H1 (cell line): ENCODE measurements around the gene ZNF83. TPM values are rescaled to one million over a fixed set of nuclear protein-coding genes. Genes with fewer than 3 reads are reported as not detected.

Experiments
- CTCF ChIA-PET: fragments of 300-600 bp; sonication (Branson Sonifier 250); formaldehyde crosslinking; loops from one replicate; lab custom pipeline; 2021; ENCODE audit not compliant: partially characterized antibody; lab: Charles Lee
- POLR2A ChIA-PET: fragments of 300-600 bp; sonication (Branson Sonifier 250); formaldehyde crosslinking; loops from one replicate; lab custom pipeline; 2021; ENCODE audit warnings: inconsistent platforms; ENCODE audit not compliant: partially characterized antibody; lab: Charles Lee
- DNase-seq, 2 experiments: peaks; one replicate each; pipeline versions ENCODE4 v3.0.0 to v3.0.0-alpha.2; 2010 to 2022; ENCODE audit warnings: low spot score in 2 of 2, low read depth in 1 of 2, mixed read lengths in 1 of 2
- FAIRE-seq: peaks from 2 replicates; lab custom pipeline; 2011; peaks lifted over from hg19 to GRCh38; lab: Jason Lieb, UNC
- H2AFZ ChIP-seq: 2 replicates; pipeline ENCODE4 v1.8.1; 2012; ENCODE audit warnings: low read length, inconsistent platforms
- H2AK5ac ChIP-seq: 2 replicates; pipeline ENCODE4 v1.6.1; 2013; ENCODE audit warnings: low read depth, low read length
- H2BK120ac ChIP-seq: replicated peaks from 2 replicates; pipeline ENCODE3; 2013; ENCODE audit warnings: low read depth, low read length, inconsistent platforms
- H2BK12ac ChIP-seq: 2 replicates; pipeline ENCODE4 v1.6.1; 2013; ENCODE audit warnings: low read depth, low read length
- H2BK15ac ChIP-seq: 2 replicates; pipeline ENCODE4 v1.6.1; 2013; ENCODE audit warnings: low read length
- H2BK20ac ChIP-seq: 2 replicates; pipeline ENCODE4 v1.6.1; 2013; ENCODE audit warnings: low read length
- H2BK5ac ChIP-seq: 2 replicates; pipeline ENCODE4 v1.6.1; 2013; ENCODE audit warnings: low read depth, low read length
- H3K14ac ChIP-seq: 2 replicates; pipeline ENCODE4 v1.6.1; 2013; ENCODE audit warnings: inconsistent platforms; ENCODE audit not compliant: insufficient read length
- H3K18ac ChIP-seq: 2 replicates; pipeline ENCODE4 v1.6.1; 2013; ENCODE audit warnings: low read length; ENCODE audit errors: extremely low read depth
- H3K23ac ChIP-seq: 2 replicates; pipeline ENCODE4 v1.6.1; 2013; ENCODE audit warnings: inconsistent platforms; ENCODE audit not compliant: insufficient read length
- H3K23me2 ChIP-seq: 2 replicates; pipeline ENCODE4 v1.6.1; 2013; ENCODE audit warnings: low read depth, low read length
- H3K27ac ChIP-seq: 2 replicates; pipeline ENCODE4 v1.6.1; 2011; ENCODE audit warnings: low read depth, low read length, inconsistent platforms
- H3K27me3 ChIP-seq, 4 experiments: replicated peaks in 1 of 4; 1 replicate in 1 of 4; 2 replicates in 3 of 4; pipeline versions ENCODE4 v1.6.1 to v1.8.1; 2011 to 2013; ENCODE audit warnings: low read length in 3 of 4, mild to moderate bottlenecking in 3 of 4, inconsistent platforms in 2 of 4, mixed read lengths in 2 of 4, moderate library complexity in 1 of 4; ENCODE audit not compliant: control insufficient read depth in 3 of 4, insufficient read depth in 3 of 4; ENCODE audit errors: extremely low read depth in 1 of 4
- H3K36me3 ChIP-seq, 4 experiments: 2 replicates each; pipeline versions ENCODE4 v1.6.1 to v1.8.1; 2011 to 2013; ENCODE audit warnings: mild to moderate bottlenecking in 4 of 4, low read length in 3 of 4, moderate library complexity in 2 of 4, control low read depth in 1 of 4, inconsistent platforms in 1 of 4; ENCODE audit not compliant: insufficient read depth in 4 of 4, control insufficient read depth in 2 of 4
- H3K4ac ChIP-seq: replicated peaks from 2 replicates; pipeline ENCODE3; 2013; ENCODE audit warnings: low read length, low read depth, mixed read lengths, inconsistent platforms; ENCODE audit not compliant: insufficient read length
- H3K4me1 ChIP-seq, 4 experiments: replicated peaks in 1 of 4; 1 replicate in 1 of 4; 2 replicates in 3 of 4; pipeline versions ENCODE4 v1.6.1 to v1.8.1; 2011 to 2013; ENCODE audit warnings: low read length in 3 of 4, inconsistent platforms in 2 of 4, mixed read lengths in 1 of 4; ENCODE audit not compliant: insufficient read depth in 4 of 4, control insufficient read depth in 3 of 4
- H3K4me2 ChIP-seq, 2 experiments: 2 replicates each; pipeline versions ENCODE4 v1.6.1 to v1.8.1; 2011 to 2013; ENCODE audit warnings: low read depth in 2 of 2, low read length in 2 of 2, control low read depth in 1 of 2, inconsistent platforms in 1 of 2, mild to moderate bottlenecking in 1 of 2; ENCODE audit not compliant: insufficient read depth in 1 of 2
- H3K4me3 ChIP-seq, 4 experiments: fragments of 200-600, 300-600 bp in 1 of 4; sonication (generic), shearing (Covaris generic), sonication (Bioruptor Twin) in 1 of 4; 2 replicates each; pipeline versions ENCODE4 v1.5.1 to v1.8.1; 2011 to 2016; ENCODE audit warnings: low read length in 4 of 4, low read depth in 3 of 4, control low read depth in 2 of 4, inconsistent platforms in 2 of 4, mild to moderate bottlenecking in 2 of 4, mixed read lengths in 1 of 4, moderate library complexity in 1 of 4; ENCODE audit not compliant: insufficient read depth in 2 of 4; ENCODE audit errors: extremely low read depth in 1 of 4
- H3K56ac ChIP-seq: replicated peaks from 2 replicates; pipeline ENCODE3; 2013; ENCODE audit warnings: low read depth, mild to moderate bottlenecking, mixed read lengths, low read length, inconsistent platforms; ENCODE audit not compliant: insufficient read length
- H3K79me1 ChIP-seq: 2 replicates; pipeline ENCODE4 v1.6.1; 2013; ENCODE audit warnings: low read depth, low read length, control low read depth
- H3K79me2 ChIP-seq, 2 experiments: 2 replicates each; pipeline versions ENCODE4 v1.6.1 to v1.8.1; 2012 to 2013; ENCODE audit warnings: low read length in 2 of 2, mild to moderate bottlenecking in 2 of 2, inconsistent platforms in 1 of 2; ENCODE audit not compliant: insufficient read depth in 2 of 2, control insufficient read depth in 1 of 2
- H3K9ac ChIP-seq, 4 experiments: replicated peaks in 1 of 4; 1 replicate in 1 of 4; 2 replicates in 3 of 4; pipeline versions ENCODE4 v1.6.1 to v1.8.1; 2011 to 2013; ENCODE audit warnings: low read depth in 3 of 4, low read length in 3 of 4, control low read depth in 2 of 4, mild to moderate bottlenecking in 2 of 4, moderate library complexity in 2 of 4, inconsistent platforms in 1 of 4; ENCODE audit errors: extremely low read depth in 1 of 4
- H3K9me3 ChIP-seq, 2 experiments: 2 replicates each; pipeline versions ENCODE4 v1.6.1 to v1.8.1; 2012 to 2013; ENCODE audit warnings: mild to moderate bottlenecking in 2 of 2, moderate library complexity in 2 of 2, control low read depth in 1 of 2, inconsistent platforms in 1 of 2, low read depth in 1 of 2, low read length in 1 of 2, mixed read lengths in 1 of 2; ENCODE audit not compliant: insufficient read depth in 2 of 2
- H4K20me1 ChIP-seq, 2 experiments: replicated peaks in 1 of 2; 2 replicates each; pipeline versions ENCODE3 to v1.8.1; 2011 to 2013; ENCODE audit warnings: inconsistent platforms in 2 of 2, low read length in 2 of 2, mild to moderate bottlenecking in 1 of 2; ENCODE audit not compliant: insufficient read depth in 2 of 2, control insufficient read depth in 1 of 2
- H4K5ac ChIP-seq: 2 replicates; pipeline ENCODE4 v1.6.1; 2013; ENCODE audit warnings: low read length, low read depth, mixed read lengths, inconsistent platforms; ENCODE audit not compliant: insufficient read length
- H4K8ac ChIP-seq: 2 replicates; pipeline ENCODE4 v1.8.0; 2013; ENCODE audit warnings: mild to moderate bottlenecking, moderate library complexity, low read length, inconsistent platforms; ENCODE audit not compliant: insufficient read depth; ENCODE audit errors: extremely low read depth
- H4K91ac ChIP-seq: replicated peaks from 2 replicates; pipeline ENCODE3; 2013; ENCODE audit warnings: low read length, mixed read lengths, inconsistent platforms; ENCODE audit not compliant: insufficient read length
- BCL11A ChIP-seq, 2 experiments: IDR thresholded peaks; one replicate each; pipeline ENCODE4 v1.6.1; 2011; ENCODE audit warnings: low read depth in 2 of 2, low read length in 2 of 2, mild to moderate bottlenecking in 2 of 2
- CREB1 ChIP-seq: IDR thresholded peaks from 2 replicates; pipeline ENCODE4 v1.6.1; 2012; ENCODE audit warnings: inconsistent platforms
- CTBP2 ChIP-seq: IDR thresholded peaks from 2 replicates; pipeline ENCODE4 v1.7.0; 2011; ENCODE audit warnings: borderline replicate concordance, mild to moderate bottlenecking, moderate library complexity, mixed read lengths, low read length; ENCODE audit not compliant: insufficient read depth, insufficient read length
- EGR1 ChIP-seq: IDR thresholded peaks from 2 replicates; pipeline ENCODE4 v1.6.1; 2011; ENCODE audit warnings: low read depth, low read length, borderline replicate concordance
- EZH2 ChIP-seq: fragments of 200-600 bp; sonication (generic); IDR thresholded peaks from 2 replicates; pipeline ENCODE4 v1.7.1; 2012; ENCODE audit warnings: low read depth, mild to moderate bottlenecking, moderate library complexity, low read length, inconsistent platforms; ENCODE audit not compliant: severe bottlenecking
- GABPA ChIP-seq: IDR thresholded peaks from 2 replicates; pipeline ENCODE4 v1.6.1; 2011; ENCODE audit warnings: mild to moderate bottlenecking, low read length, moderate library complexity, borderline replicate concordance; ENCODE audit not compliant: insufficient read depth
- HDAC6 ChIP-seq: IDR thresholded peaks from one replicate; pipeline ENCODE4 v1.7.1; 2012; ENCODE audit warnings: low read depth, mild to moderate bottlenecking, inconsistent platforms, low read length, moderate library complexity
- KDM1A ChIP-seq: fragments of 200-600, 300-600 bp; sonication (generic); IDR thresholded peaks from 2 replicates; pipeline ENCODE4 v1.7.1; 2016; ENCODE audit warnings: mild to moderate bottlenecking, low read length, borderline replicate concordance
- MAFK ChIP-seq: IDR thresholded peaks from 2 replicates; pipeline ENCODE4 v1.6.1; 2012; ENCODE audit warnings: low read depth, mild to moderate bottlenecking, improper control_type of control experiment, low read length
- NANOG ChIP-seq: IDR thresholded peaks from 2 replicates; pipeline ENCODE4 v1.6.1; 2011; ENCODE audit warnings: low read length, low read depth, mild to moderate bottlenecking, inconsistent platforms; ENCODE audit not compliant: insufficient read depth, poor library complexity, severe bottlenecking
- RXRA ChIP-seq: IDR thresholded peaks from 2 replicates; pipeline ENCODE4 v1.6.1; 2011; ENCODE audit warnings: low read depth, mild to moderate bottlenecking, low read length, moderate library complexity; ENCODE audit not compliant: insufficient read depth
- SP1 ChIP-seq: IDR thresholded peaks from 2 replicates; pipeline ENCODE4 v1.6.1; 2011; ENCODE audit warnings: low read depth, low read length
- TEAD4 ChIP-seq: IDR thresholded peaks from 2 replicates; pipeline ENCODE4 v1.6.1; 2012; ENCODE audit warnings: low read depth, low read length, inconsistent platforms, mixed read lengths
- WGBS, 2 experiments: shearing (Covaris generic) in 1 of 2; methylation state at CpG; one replicate each; pipeline versions ENCODE4 v1.1.6 to v1.1.7; 2013 to 2015; ENCODE audit warnings: low lambda C conversion rate in 2 of 2, mixed read lengths in 2 of 2, inconsistent platforms in 1 of 2, low coverage in 1 of 2, missing lambda C conversion rate in 1 of 2; ENCODE audit not compliant: insufficient replicate concordance in 2 of 2, insufficient coverage in 1 of 2, insufficient read length in 1 of 2; ENCODE audit errors: extremely low coverage in 1 of 2, missing lambda C conversion rate in 1 of 2; 5-methylcytosine and 5-hydroxymethylcytosine counted together
- polyA plus RNA-seq, 7 experiments: library from polyadenylated mRNA; depleted of rRNA in 3 of 7; stranded (reverse) in 5 of 7; unstranded in 2 of 7; fragments of >200 nt in 5 of 7; fragments of 200-250 nt in 2 of 7; gene quantifications; 1 replicate in 5 of 7; 2 replicates in 1 of 7; 4 replicates in 1 of 7; pipeline versions ENCODE4 v1.2.1 to v1.2.3, GENCODE V29; 2011 to 2013; ENCODE audit warnings: missing spikeins in 2 of 7, mixed read lengths in 2 of 7
- total RNA-seq: library from RNA; stranded (reverse); fragmentation: NEBNext Ultra II Directional; extraction: Animal tissue kit (Norgen Biotek cat#: 25700); gene quantifications from 2 replicates; pipeline ENCODE4 v1.2.1, GENCODE V29; 2021
- TF ChIP-seq, protein P1 (sequence below): IDR thresholded peaks from 2 replicates; pipeline ENCODE4 v1.6.1; 2011; ENCODE audit warnings: low read length, improper control_type of control experiment

The ZNF83 gene
- total and polyA plus RNA-seq, 2 of the 8 experiments (the other 6 are each of a cell fraction or from before 2014, with no cell fraction given) = 13.2 to 19.4 TPM

DNA sequence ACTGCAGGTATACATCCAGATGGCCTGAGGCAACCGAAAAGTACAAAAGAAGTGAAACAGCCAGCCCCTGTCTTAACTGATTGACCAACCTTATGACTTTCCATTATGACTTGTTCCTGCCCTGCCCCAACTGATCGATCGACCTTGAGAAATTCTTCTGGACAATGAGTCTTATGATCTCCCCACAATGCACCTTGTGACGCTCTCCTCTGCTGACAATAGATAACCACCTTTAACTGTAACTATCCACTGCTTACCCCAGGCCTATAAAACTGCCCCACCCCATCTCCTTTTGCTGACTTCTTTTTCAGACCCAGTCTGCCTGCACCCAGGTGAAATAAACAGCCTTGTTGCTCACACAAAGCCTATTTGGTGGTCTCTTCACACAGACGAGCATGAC, 11.2 kb downstream of the ZNF83 start:
- Histone ChIP-seq H3K4me3 (no peak overlapping the region), H3K9me3 (peaks cover 7% of the 10 kb centered on the region in 2 experiments; a peak in 3 of 4 replicates), H2BK20ac (no peak overlapping the region), H3K23me2 (peaks cover 2% of the 10 kb centered on the region; the same call in 1 of the 2 replicates), H3K79me1 (no peaks in the 10 kb centered on the region), H4K91ac (no peak overlapping the region), H3K4me2 (no peak overlapping the region), H3K18ac (no peak overlapping the region), H4K20me1 (no peaks in the 10 kb centered on the region), H3K56ac (no peak overlapping the region), H3K27me3 (no peaks in the 10 kb centered on the region), H3K23ac (no peak overlapping the region), H3K36me3 (peaks cover 0 to 36% (median 7%) of the 10 kb centered on the region in 4 experiments; a peak in 4 of 8 replicates), H2BK120ac (no peak overlapping the region), H2BK5ac (no peak overlapping the region), H3K14ac (no peak overlapping the region), H3K27ac (no peak overlapping the region), H2AK5ac (no peak overlapping the region), H3K9ac (no peak overlapping the region), H3K4ac (no peak overlapping the region), H4K5ac (no peak overlapping the region), H2BK15ac (no peak overlapping the region), H4K8ac (no peak overlapping the region), H3K4me1 (no peaks in the 10 kb centered on the region), H3K79me2 (no peaks in the 10 kb centered on the region; a peak in 1 of 4 replicates), H2AFZ (no peak overlapping the region), H2BK12ac (no peak overlapping the region)
- FAIRE-seq (no peak), DNase-seq (no peak)
- CTCF ChIA-PET = no interaction called here
- WGBS, 2 experiments = 89% methylated on average over 5 of the region's 5 CpGs; no CpG with 5 or more reads in 1 of the 2 experiments
- POLR2A ChIA-PET = no interaction called here
- TF ChIP-seq CTBP2 (no peak), NANOG (no peak), SP1 (no peak), GABPA (no peak), KDM1A (no peak), HDAC6 (no peak), RXRA (no peak), CREB1 (no peak), EZH2 (no peak), MAFK (no peak), TEAD4 (no peak), EGR1 (no peak), BCL11A (IDR thresholded peaks at IDR 0.05; ENCODE audit: low read depth in 2 of 2, low read length in 2 of 2) (no peak)
- TF ChIP-seq, protein P1, sequence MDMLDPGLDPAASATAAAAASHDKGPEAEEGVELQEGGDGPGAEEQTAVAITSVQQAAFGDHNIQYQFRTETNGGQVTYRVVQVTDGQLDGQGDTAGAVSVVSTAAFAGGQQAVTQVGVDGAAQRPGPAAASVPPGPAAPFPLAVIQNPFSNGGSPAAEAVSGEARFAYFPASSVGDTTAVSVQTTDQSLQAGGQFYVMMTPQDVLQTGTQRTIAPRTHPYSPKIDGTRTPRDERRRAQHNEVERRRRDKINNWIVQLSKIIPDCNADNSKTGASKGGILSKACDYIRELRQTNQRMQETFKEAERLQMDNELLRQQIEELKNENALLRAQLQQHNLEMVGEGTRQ = no peak
